ENCODE measurements around the gene P2RX3. TPM values are rescaled to one million over a fixed set of nuclear protein-coding genes. Genes with fewer than 3 reads are reported as not detected.

Gene P2RX3
- total RNA-seq, 1 experiment from 2014 or later: 0.15 TPM

DNA sequence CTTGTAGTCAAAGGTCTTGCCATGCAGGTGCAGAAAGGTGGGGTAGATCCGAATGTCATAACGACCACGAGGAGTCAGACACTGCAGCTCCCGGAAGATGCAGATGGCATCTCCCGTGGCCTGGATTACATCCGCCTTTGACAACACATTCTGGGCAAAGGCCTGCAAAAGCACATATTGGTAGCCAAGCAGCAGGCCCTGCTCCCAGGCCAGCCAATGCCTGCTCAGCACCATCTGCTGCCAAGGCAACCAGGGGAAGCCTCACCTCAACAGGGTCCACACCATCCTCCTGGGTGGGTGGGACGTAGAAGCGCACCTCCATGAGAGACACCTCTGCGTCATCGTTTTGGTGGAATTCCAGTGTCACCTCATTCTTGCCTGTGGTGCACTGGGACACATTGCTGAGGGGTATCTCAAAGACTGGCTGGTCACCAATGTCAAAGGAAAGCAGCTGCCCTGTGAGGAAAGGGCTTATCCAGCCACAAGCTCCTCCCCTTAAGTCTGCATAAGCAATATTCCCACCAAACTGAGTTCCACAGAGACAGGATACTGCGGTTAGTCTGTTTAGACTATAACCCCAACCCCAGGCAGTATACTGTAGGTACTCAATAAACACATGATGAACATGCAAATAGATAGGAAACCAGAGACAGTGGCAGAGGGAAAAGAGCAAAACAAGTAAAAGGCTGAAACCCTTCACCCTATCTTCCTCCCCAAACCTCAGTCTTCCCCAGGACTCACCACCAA, 5.3 kb upstream of the P2RX3 start:
- no peaks in the 10 kb centered on the region for H3K27me3 Mint-ChIP-seq (ENCODE audit: low read depth)
- H4K91ac ChIP-seq (ENCODE audit: insufficient read length, low read depth, low read length): no peak overlapping the region
- DNase-seq: no peak
- H2BK5ac ChIP-seq (ENCODE audit: insufficient read length, low read length): no peak overlapping the region
- H3K14ac ChIP-seq (ENCODE audit: insufficient read depth, low read length): no peak overlapping the region
- H3K4me2 ChIP-seq (ENCODE audit: insufficient read depth, insufficient read length, low read length): no peak overlapping the region
- no peak overlapping the region for H2BK12ac ChIP-seq (ENCODE audit: insufficient read length, low read depth, low read length)
- peaks cover 6% of the 10 kb centered on the region for H3K23me2 ChIP-seq (ENCODE audit: insufficient read length, low read depth, low read length, poor library complexity, severe bottlenecking)
- peaks cover 22 to 23% of the 10 kb centered on the region in 2 experiments for H3K4me1 Mint-ChIP-seq
- no peak overlapping the region for H3K18ac ChIP-seq (ENCODE audit: insufficient read length, low read depth, low read length)
- H3K27ac ChIP-seq (ENCODE audit: insufficient read length, low read depth, low read length): no peak overlapping the region
- peaks cover 10% of the 10 kb centered on the region; the same call in 1 of the 2 replicates for H3K79me2 ChIP-seq (ENCODE audit: insufficient read depth, low read length)
- H3K4me3 Mint-ChIP-seq: no peak overlapping the region
- H2AFZ ChIP-seq (ENCODE audit: low read length): no peak overlapping the region
- no peak overlapping the region; a peak in 1 of 7 replicates for H3K27ac Mint-ChIP-seq
- no peak overlapping the region for H2AK5ac ChIP-seq (ENCODE audit: insufficient read length, low read length)
- TF ChIP-seq, protein P1, sequence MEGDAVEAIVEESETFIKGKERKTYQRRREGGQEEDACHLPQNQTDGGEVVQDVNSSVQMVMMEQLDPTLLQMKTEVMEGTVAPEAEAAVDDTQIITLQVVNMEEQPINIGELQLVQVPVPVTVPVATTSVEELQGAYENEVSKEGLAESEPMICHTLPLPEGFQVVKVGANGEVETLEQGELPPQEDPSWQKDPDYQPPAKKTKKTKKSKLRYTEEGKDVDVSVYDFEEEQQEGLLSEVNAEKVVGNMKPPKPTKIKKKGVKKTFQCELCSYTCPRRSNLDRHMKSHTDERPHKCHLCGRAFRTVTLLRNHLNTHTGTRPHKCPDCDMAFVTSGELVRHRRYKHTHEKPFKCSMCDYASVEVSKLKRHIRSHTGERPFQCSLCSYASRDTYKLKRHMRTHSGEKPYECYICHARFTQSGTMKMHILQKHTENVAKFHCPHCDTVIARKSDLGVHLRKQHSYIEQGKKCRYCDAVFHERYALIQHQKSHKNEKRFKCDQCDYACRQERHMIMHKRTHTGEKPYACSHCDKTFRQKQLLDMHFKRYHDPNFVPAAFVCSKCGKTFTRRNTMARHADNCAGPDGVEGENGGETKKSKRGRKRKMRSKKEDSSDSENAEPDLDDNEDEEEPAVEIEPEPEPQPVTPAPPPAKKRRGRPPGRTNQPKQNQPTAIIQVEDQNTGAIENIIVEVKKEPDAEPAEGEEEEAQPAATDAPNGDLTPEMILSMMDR (conservative IDR thresholded peaks at IDR 0.05): no peak
- no peak overlapping the region for H2BK20ac ChIP-seq (ENCODE audit: low read depth, low read length, poor library complexity, severe bottlenecking)
- H4K20me1 ChIP-seq (ENCODE audit: control insufficient read depth, insufficient read depth, insufficient read length): no peaks in the 10 kb centered on the region
- H3K4me1 ChIP-seq (ENCODE audit: insufficient read depth, low read length): peaks cover 3% of the 10 kb centered on the region; the same call in 1 of the 2 replicates
- no peaks in the 10 kb centered on the region for H3K9me3 Mint-ChIP-seq
- H2BK120ac ChIP-seq (ENCODE audit: low read depth, low read length, poor library complexity, severe bottlenecking): no peak overlapping the region
- no peak overlapping the region for H3K23ac ChIP-seq (ENCODE audit: insufficient read length, low read depth, low read length)
- H2BK15ac ChIP-seq (ENCODE audit: low read depth, low read length): no peak overlapping the region
- no peak overlapping the region for H3T11ph ChIP-seq (ENCODE audit: low read length)
- peaks cover 49 to 72% (median 70%) of the 10 kb centered on the region in 3 experiments for H3K36me3 Mint-ChIP-seq (ENCODE audit: insufficient read depth in 1 of 3, low read depth in 3 of 3)
- H3K9ac ChIP-seq (ENCODE audit: extremely low read depth, insufficient read length, low read length): no peak overlapping the region
- no peaks in the 10 kb centered on the region for H3K27me3 ChIP-seq (ENCODE audit: insufficient read depth, low read length)
- no peaks in the 10 kb centered on the region for H3K9me3 ChIP-seq (ENCODE audit: control insufficient read depth, low read depth, low read length)
- H4K5ac ChIP-seq (ENCODE audit: insufficient read length, low read depth, low read length): no peak overlapping the region
- H3K79me1 ChIP-seq (ENCODE audit: insufficient read depth, low read depth, low read length, poor library complexity, severe bottlenecking): peaks cover 7% of the 10 kb centered on the region
- no peak overlapping the region for H3K56ac ChIP-seq (ENCODE audit: insufficient read length, low read depth, low read length)
- no CpG with 5 or more reads among the region's 11 CpGs for whole genome bisulfite sequencing (ENCODE audit: extremely low coverage, insufficient read length, low lambda C conversion rate)
- H4K8ac ChIP-seq (replicated peaks; ENCODE audit: insufficient read length, low read depth, low read length): no peak overlapping the region
- H3K4ac ChIP-seq (ENCODE audit: low read depth, low read length): no peak overlapping the region

Data from H9 (cell line).